SJCRH30 (cell line): ENCODE results near the gene CYP4Z1. TPM values are rescaled to one million over a fixed set of nuclear protein-coding genes. Genes with fewer than 3 reads are reported as not detected.
"Not testable (repeated sequence)": the region's sequence is repeated elsewhere in the genome, so short reads cannot be mapped to it uniquely, and the experiment has no call there.

Experiments used
- DNase-seq, 2 experiments: peaks; one replicate each; pipeline ENCODE4 v3.0.0-alpha.2; 2015 to 2020
- H3K27ac ChIP-seq: fragments of 250-450 bp; sonication (Bioruptor Pico); 2 replicates; pipeline ENCODE4 v1.5.1; 2020; ENCODE audit warnings: mild to moderate bottlenecking, moderate library complexity
- H3K27me3 ChIP-seq: fragments of 250-450 bp; sonication (Bioruptor Pico); 2 replicates; pipeline ENCODE4 v1.5.1; 2020; ENCODE audit warnings: mild to moderate bottlenecking, moderate library complexity
- H3K36me3 ChIP-seq: fragments of 250-450 bp; sonication (Bioruptor Pico); 2 replicates; pipeline ENCODE4 v1.5.1; 2020; ENCODE audit warnings: mild to moderate bottlenecking, moderate library complexity
- H3K4me1 ChIP-seq: fragments of 250-450 bp; sonication (Bioruptor Pico); 2 replicates; pipeline ENCODE4 v1.5.1; 2020; ENCODE audit warnings: mild to moderate bottlenecking, moderate library complexity
- H3K4me3 ChIP-seq: fragments of 250-450 bp; sonication (Bioruptor Pico); 2 replicates; pipeline ENCODE4 v1.5.1; 2020; ENCODE audit warnings: mild to moderate bottlenecking, moderate library complexity
- H3K9me3 ChIP-seq: fragments of 250-450 bp; sonication (Bioruptor Pico); replicated peaks from 2 replicates; pipeline ENCODE4 v1.5.1; 2020; ENCODE audit warnings: mild to moderate bottlenecking, moderate library complexity
- total RNA-seq: library from RNA; depleted of rRNA; stranded (reverse); fragments of >200 nt; shearing (Covaris generic); gene quantifications from 2 replicates; pipeline ENCODE4 v1.2.3, GENCODE V29; 2014

The CYP4Z1 gene
- total RNA-seq, 1 experiment from 2014 or later, result not detected

DNA sequence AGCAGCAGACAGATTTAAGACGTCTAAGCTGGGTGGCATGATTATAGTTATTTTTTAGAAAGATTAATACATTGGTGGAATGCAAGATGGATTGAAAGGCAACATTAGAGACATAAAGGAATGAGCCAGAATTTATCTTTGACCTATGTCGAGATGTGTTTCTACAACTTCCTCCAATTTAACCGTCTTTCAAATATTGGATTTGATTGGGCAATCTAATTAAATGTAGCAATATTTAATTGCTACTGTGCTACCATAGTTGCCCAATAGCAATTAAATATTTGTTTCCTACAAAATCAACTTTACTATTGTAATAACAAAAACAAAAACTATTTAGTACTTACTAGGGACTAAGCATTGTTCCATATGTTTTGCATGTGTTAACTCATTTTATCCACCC is 39.8 kb downstream of the CYP4Z1 start:
- Histone ChIP-seq H3K4me1 (no peaks in the 10 kb centered on the region), H3K9me3 (no peaks in the 10 kb centered on the region), H3K27ac (no peak overlapping the region), H3K36me3 (no peaks in the 10 kb centered on the region), H3K27me3 (no peaks in the 10 kb centered on the region), H3K4me3 (no peak overlapping the region)
- no peak for DNase-seq

DNA sequence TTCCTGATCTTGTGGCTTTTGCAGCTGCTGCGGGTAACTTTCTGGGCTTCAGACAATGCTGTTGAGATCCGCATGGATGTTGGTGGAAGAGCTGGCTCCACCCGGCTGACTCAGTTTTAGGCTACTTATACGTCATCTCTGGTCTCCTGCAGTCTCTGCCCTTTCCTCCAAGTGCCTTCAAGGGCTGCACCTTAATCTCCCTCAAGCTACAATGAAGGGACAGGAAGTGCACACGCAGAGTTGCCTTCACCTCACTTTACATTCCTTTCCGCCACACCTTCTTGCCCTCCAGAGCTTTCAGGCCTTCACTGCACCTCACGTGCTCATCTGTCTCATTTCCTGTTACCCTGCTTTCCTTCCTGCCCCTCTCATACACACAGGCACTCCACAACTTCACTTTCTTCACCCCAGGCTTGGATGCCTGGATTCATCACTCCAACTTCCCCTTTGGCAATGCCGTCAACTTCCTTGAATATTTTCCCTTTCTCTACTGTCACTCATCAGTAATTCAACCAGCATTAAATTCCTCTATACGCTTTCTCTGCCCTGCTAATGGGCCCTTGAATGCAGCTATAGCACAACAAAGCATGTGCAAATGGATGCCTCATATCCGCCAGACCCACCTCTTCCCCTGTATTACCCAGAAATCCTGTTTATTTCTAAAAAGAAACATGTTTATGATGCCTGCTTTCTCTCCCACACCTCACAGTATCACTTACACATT is 41.0 kb downstream of the CYP4Z1 start:
- not testable (repeated sequence) for H3K4me3 ChIP-seq, H3K4me1 ChIP-seq, H3K36me3 ChIP-seq, H3K27me3 ChIP-seq, H3K9me3 ChIP-seq, H3K27ac ChIP-seq
- peak; percentile 67 to 73 for DNase-seq

DNA sequence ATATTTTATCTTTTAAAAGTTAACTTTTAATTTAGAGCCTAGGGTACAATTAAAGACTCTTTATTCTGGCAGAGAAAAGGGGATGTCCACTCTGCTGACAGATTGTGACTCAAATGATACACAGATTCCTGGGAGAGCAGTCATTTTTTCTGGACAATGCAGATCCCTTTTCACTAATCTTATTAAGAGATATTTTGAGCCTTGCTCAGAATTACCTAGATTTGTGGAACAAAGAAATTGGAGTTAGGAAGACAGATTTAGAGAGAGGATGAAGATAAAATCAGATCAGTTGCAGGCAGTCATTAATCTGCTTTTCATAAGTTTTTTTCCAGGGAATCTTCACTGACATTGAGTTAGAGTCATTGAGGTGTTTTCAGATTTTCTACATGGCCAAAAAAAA is 42.5 kb downstream of the CYP4Z1 start:
- not testable (repeated sequence) for H3K9me3 ChIP-seq, H3K4me1 ChIP-seq, H3K36me3 ChIP-seq, H3K27me3 ChIP-seq, H3K27ac ChIP-seq, H3K4me3 ChIP-seq, DNase-seq

DNA sequence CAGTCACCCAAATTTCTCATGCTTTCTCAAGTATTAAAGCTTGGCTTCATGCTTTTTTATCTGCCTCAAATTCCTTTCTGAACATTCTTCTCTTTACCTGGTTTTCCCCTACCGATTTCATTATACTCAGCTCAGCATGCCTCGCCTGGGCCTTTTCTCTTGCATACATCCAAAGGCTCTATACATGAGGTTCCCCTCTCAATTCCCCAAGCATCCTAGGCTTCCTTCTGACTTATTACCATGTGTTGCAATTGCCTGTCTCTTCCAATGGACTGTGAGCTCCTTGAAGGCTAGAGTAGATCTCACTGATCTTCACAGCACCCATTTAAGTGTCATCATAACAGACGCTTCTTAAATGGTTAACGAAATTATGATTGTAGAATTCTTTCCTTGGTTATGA is 46.1 kb downstream of the CYP4Z1 start:
- no peaks in the 10 kb centered on the region for H3K4me1 ChIP-seq
- no peaks in the 10 kb centered on the region for H3K36me3 ChIP-seq
- H3K27me3 ChIP-seq, result no peaks in the 10 kb centered on the region
- H3K4me3 ChIP-seq, result no peak overlapping the region
- no peak overlapping the region for H3K27ac ChIP-seq
- DNase-seq, result no peak
- H3K9me3 ChIP-seq, result no peaks in the 10 kb centered on the region

DNA sequence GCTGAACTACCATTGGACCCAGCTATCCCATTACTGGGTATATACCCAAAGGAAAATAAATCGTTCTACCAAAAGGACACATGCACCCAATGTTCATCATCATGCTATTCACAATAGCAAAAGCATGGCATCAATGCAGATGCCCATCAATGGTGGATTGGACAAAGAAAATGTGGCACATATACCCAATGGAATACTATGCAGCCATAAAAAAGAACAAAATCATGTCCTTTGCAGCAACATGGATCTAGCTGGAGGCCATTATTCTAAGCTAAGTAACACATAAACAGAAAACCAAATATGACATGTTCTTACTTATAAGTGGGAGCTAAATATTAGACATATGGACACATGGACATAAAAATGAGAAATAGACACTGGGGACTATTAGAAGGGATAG is 54.0 kb downstream of the CYP4Z1 start:
- not testable (repeated sequence) for DNase-seq, H3K4me1 ChIP-seq, H3K27ac ChIP-seq, H3K9me3 ChIP-seq, H3K4me3 ChIP-seq, H3K27me3 ChIP-seq, H3K36me3 ChIP-seq

DNA sequence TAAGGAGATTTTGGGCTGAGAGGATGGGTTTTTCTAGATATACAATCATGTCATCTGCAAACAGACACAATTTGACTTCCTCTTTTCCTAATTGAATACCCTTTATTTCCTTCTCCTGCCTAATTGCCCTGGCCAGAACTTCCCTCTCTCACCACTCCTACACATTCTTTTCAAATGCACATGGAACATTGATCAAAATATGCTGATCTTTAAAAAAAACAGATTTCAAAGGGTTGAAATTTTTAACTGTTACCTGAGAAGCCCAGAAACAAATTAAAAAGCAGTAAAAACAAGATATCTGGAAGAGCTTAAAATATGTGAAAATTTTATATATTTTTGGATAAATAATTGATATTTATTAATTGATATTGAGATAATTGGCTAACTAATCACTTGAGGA is 57.8 kb downstream of the CYP4Z1 start:
- DNase-seq, H3K27ac ChIP-seq, H3K36me3 ChIP-seq, H3K4me3 ChIP-seq, H3K4me1 ChIP-seq, H3K9me3 ChIP-seq, H3K27me3 ChIP-seq: not testable (repeated sequence)

DNA sequence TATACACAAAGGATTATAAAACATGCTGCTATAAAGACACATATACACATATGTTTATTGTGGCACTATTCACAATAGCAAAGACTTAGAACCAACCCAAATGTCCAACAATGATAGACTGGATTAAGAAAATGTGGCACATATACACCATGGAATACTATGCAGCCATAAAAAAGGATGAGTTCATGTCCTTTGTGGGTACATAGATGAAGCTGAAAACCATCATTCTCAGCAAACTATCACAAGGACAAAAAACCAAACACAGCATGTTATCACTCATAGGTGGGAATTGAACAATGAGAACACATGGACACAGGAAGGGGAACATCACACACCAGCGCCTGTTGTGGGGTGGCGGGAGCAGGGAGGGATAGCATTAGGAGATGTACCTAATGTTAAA is 60.0 kb downstream of the CYP4Z1 start:
- not testable (repeated sequence) for DNase-seq, H3K4me3 ChIP-seq, H3K9me3 ChIP-seq

DNA sequence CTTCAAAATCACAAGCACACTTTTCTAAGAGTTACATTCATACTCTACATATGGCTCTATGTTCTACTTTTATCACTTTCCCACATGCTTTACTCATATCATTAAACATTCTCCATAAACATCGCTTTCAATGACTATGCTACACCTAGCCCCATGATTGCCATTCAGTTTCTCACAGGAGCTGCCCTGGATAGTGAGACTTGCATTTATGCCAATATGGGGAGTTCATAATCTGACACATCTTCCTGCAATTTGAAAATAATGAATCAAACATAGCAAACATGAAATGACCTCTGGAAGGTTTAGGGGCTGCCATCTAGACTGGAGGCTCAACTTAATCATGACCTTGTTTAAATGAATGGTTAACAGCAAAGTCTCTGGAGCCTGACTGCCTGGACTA is 61.2 kb downstream of the CYP4Z1 start:
- H3K36me3 ChIP-seq, result no peaks in the 10 kb centered on the region
- DNase-seq, result no peak
- H3K4me3 ChIP-seq, result no peak overlapping the region
- no peaks in the 10 kb centered on the region for H3K9me3 ChIP-seq
- H3K4me1 ChIP-seq, result no peaks in the 10 kb centered on the region
- H3K27ac ChIP-seq, result no peak overlapping the region
- no peaks in the 10 kb centered on the region for H3K27me3 ChIP-seq

More for the DNA sequence above, 60.0 kb downstream of the CYP4Z1 start:
- H3K27me3 ChIP-seq, H3K4me1 ChIP-seq, H3K27ac ChIP-seq, H3K36me3 ChIP-seq: not testable (repeated sequence)

DNA sequence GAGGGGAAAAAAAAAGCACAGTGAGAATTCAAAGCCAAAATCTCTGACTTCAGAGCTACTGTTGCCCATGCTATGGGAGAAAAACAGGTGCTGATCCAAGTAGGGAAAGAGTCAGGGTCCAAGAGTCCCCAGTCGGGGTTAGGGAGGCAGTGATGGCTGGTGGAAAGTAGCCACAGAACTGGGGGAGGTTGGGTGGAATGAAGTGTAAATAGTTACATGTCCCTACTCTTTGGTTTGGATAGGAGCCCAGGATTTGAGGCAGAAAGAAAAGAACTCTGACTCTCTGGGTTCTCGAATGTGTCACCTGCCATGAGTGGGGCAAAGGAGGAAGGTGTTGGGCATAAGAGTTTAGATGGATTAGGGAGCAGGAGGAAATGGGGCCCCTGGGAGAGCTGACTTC is 61.8 kb downstream of the CYP4Z1 start:
- not testable (repeated sequence) for DNase-seq, H3K9me3 ChIP-seq, H3K36me3 ChIP-seq, H3K27ac ChIP-seq, H3K4me3 ChIP-seq, H3K27me3 ChIP-seq, H3K4me1 ChIP-seq

DNA sequence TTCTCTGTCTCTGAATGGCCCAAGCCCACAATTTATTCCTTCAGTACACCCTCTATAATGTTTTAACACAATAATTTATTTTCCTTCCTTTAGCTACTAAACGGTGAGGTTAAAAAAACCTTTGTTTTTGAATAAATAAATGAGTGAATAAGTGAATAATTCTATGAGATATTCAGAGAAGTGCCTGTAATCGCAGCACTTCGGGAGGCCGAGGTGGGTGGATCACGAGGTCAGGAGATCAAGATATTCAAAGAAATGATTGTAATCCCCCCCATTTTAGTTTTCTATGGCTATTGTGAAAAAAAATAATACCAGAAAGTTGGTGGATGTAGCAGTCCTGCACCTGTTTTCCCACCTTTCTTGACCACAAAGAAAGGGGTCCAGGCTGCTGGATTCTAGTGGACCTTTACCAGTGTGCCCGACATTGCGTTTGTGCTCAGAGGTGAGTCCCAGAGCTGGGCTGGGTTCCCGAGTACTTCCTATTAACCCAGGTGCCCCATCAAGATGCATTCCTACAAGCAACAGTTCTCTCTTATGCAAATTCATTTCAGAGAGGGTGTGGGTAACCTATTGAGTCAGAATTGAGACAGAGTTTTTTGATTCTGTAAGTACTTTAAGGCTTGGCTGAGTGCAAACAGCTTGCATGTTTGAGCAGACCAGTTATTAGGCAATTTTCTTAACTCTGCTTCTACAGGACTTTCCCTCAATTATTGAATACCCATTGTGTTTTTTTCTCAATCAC is 62.6 kb downstream of the CYP4Z1 start:
- not testable (repeated sequence) for H3K27ac ChIP-seq, H3K36me3 ChIP-seq, H3K27me3 ChIP-seq, H3K4me1 ChIP-seq, H3K4me3 ChIP-seq, DNase-seq, H3K9me3 ChIP-seq

DNA sequence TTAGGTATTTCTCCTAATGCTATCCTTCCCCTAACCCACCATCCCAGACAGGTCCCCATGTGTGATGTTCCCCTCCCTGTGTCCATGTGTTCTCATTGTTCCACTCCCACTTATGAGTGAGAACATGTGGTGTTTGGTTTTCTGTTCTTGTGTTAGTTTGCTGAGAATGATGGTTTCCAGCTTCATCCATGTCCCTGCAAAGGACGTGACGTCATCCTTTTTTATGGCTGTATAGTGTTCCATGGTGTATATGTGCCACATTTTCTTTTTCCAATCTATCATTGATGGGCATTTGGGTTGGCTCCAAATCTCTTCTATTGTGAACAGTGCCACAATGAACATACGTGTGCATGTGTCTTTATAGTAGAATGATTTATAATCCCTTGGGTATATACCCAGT is 65.6 kb downstream of the CYP4Z1 start:
- not testable (repeated sequence) for H3K9me3 ChIP-seq, H3K4me1 ChIP-seq, H3K27me3 ChIP-seq, H3K27ac ChIP-seq, H3K36me3 ChIP-seq, DNase-seq, H3K4me3 ChIP-seq

DNA sequence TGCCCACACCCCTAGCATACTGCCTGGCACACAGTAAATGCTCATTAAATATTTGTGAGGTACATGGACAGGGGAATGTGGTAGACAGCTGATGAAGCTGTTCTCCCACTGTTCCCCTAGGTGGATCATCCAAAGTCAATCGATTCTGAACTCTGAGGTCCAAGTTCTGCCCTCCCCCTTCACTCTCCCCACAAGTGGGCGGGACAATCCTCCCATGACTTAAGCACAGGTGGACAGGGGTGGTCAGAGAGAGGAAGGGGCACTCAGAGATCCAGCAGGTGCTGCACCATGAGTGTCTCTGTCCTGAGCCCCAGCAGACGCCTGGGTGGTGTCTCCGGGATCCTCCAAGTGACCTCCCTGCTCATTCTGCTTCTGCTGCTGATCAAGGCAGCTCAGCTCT is 70.2 kb downstream of the CYP4Z1 start, which contains the start of gene CYP4A22:
Gene CYP4A22, plus strand, starts transcription at position 244 of the 400 bp plus-strand sequence. Its CDS starts 45 bp downstream, at position 289.
- Histone ChIP-seq H3K36me3 (no peaks in the 10 kb centered on the region), H3K9me3 (peaks cover 3% of the 10 kb centered on the region; the same call in 1 of the 2 replicates)

DNA sequence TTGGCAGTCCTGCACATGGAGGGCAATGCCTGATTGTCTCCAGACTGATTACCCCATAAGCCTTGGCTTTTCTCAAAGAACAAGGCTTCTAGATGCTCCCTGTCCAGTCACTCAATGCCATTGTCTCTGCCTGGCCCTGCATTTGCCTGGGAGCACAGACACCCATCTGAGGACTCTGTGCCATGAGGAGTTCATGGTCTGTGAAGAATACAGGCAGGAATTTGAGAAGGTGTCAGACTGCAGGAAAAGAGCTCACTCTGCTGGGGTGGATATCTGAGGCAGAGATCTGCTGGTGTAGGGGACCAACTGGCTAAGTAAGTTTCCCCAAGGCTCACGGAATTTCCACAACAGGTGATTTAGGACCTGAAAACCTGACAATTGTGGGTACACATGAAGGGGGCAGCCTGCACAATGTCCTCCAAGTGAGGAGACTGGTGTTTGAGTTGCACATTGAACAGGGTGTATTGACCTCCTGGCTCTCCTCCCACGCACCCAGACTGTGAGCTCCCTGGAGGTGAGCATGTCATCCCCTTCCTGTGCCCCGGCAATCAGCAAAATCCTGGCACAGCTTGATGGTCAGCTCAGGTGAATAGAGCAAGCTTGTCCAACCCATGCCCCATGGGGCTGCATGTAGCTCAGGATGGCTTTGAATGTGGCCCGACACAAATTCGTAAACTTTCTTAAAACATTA is 71.0 kb downstream of the CYP4Z1 start:
- DNase-seq, result no peak
- H3K9me3 ChIP-seq, result peaks cover 3% of the 10 kb centered on the region; the same call in 1 of the 2 replicates
- no peak overlapping the region for H3K4me3 ChIP-seq
- H3K4me1 ChIP-seq, result no peaks in the 10 kb centered on the region
- H3K36me3 ChIP-seq, result no peaks in the 10 kb centered on the region
- H3K27me3 ChIP-seq, result no peaks in the 10 kb centered on the region
- no peak overlapping the region for H3K27ac ChIP-seq

More for the DNA sequence above, 70.2 kb downstream of the CYP4Z1 start, which contains the start of gene CYP4A22:
- Histone ChIP-seq H3K4me1 (no peaks in the 10 kb centered on the region), H3K27ac (no peak within 1 kb of the TSS), H3K27me3 (no peaks in the 10 kb centered on the region), H3K4me3 (no peak within 1 kb of the TSS)
- DNase-seq, result no peak

DNA sequence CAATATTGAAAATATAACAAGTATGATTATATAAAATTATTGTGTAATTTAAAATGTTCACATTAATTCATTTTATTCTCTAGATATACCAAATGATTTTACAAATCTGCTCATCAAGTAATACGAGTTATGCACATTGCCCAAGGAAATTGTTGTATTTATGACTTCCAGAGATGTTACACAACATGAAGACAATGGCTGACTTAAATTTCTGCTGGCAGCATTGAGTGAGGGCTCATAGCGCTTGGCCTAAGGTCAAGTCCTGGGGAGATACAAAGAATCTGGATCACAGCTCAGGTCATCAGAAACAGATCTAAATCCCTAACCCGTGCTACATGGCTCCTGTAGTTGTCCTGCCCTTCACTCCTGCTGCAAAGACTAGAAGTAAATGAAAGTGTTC is 73.3 kb downstream of the CYP4Z1 start:
- H3K4me3 ChIP-seq, H3K9me3 ChIP-seq, H3K4me1 ChIP-seq, H3K27me3 ChIP-seq, H3K36me3 ChIP-seq, DNase-seq, H3K27ac ChIP-seq: not testable (repeated sequence)

DNA sequence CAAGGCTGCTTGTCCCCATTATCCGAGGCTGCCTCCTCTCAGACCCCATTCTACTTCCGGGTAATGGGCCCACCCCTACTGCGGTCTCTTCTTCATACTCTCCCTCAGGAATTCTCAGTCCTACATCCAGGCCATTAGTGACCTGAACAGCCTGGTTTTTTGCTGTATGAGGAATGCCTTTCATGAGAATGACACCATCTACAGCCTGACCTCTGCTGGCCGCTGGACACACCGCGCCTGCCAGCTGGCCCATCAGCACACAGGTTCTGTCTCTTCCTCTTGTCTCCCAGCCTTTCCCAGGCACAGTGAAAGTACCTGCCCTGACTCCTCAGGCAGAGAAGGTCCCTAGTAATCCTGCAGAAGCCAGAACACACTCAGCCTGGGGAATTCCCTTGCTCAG is 76.6 kb downstream of the CYP4Z1 start:
- H3K4me3 ChIP-seq, H3K4me1 ChIP-seq, H3K27me3 ChIP-seq, H3K27ac ChIP-seq, H3K36me3 ChIP-seq, H3K9me3 ChIP-seq: not testable (repeated sequence)
- peak in 1 of 2 experiments; percentile 9 for DNase-seq
